Measurements from ENCODE around the gene DTNA. TPM values are rescaled to one million over a fixed set of nuclear protein-coding genes. Genes with fewer than 3 reads are reported as not detected.

Gene DTNA
- polyA plus RNA-seq, 1 donor (not counting 4 experiments of a cell fraction or from before 2014, with no cell fraction given), result 0.81 TPM

GRCh38 chr18:34808389-34808788 is 98.3 kb downstream of the DTNA start:
- no peaks in the 10 kb centered on the region for H3K36me3 ChIP-seq (ENCODE audit: control insufficient read depth in 2 of 2, extremely low read depth in 1 of 2, insufficient read depth in 2 of 2, low read length in 2 of 2)
- H3K9ac ChIP-seq (ENCODE audit: control insufficient read depth, extremely low read depth, insufficient read depth, low read length), result no peak overlapping the region
- H2AFZ ChIP-seq (ENCODE audit: control insufficient read depth, low read length), result no peak overlapping the region
- dilution Hi-C loops (cut with MboI; ENCODE audit: extremely low pct_ligation_motif_present, low sequenced_read_pairs), result no loop called here
- H3K4me2 ChIP-seq (ENCODE audit: control insufficient read depth, extremely low read depth, insufficient read depth, low read depth, low read length), result no peak overlapping the region
- H3K27ac ChIP-seq (ENCODE audit: control insufficient read depth, insufficient read depth, low read length), result no peak overlapping the region
- H4K20me1 ChIP-seq (ENCODE audit: control insufficient read depth, extremely low read depth, insufficient read depth, low read length), result no peaks in the 10 kb centered on the region
- H3K79me2 ChIP-seq (ENCODE audit: control insufficient read depth, insufficient read depth, low read length), result no peaks in the 10 kb centered on the region
- no peak overlapping the region for H3K4me3 ChIP-seq (ENCODE audit: control insufficient read depth in 2 of 3, extremely low read depth in 1 of 3, insufficient read depth in 2 of 3, low read depth in 1 of 3, low read length in 3 of 3)
- no peaks in the 10 kb centered on the region for H3K4me1 ChIP-seq (ENCODE audit: control insufficient read depth, extremely low read depth, insufficient read depth, low read length)
- TF ChIP-seq CTCF (optimal IDR thresholded peaks at IDR 0.05 in 1 of 3, IDR thresholded peaks at IDR 0.05 in 1 of 3, conservative IDR thresholded peaks at IDR 0.05 in 1 of 3; ENCODE audit: extremely low read depth in 1 of 3, insufficient read depth in 2 of 3, low read length in 3 of 3), result no peak
- TF ChIP-seq EZH2 (IDR thresholded peaks at IDR 0.05; ENCODE audit: low read length), result no peak
- FAIRE-seq (no peak), DNase-seq (ENCODE audit: low read depth, low spot score) (no peak)
- no peaks in the 10 kb centered on the region for H3K9me1 ChIP-seq (ENCODE audit: control insufficient read depth, extremely low read depth, insufficient read depth, low read length)
- no peaks in the 10 kb centered on the region for H3K9me3 ChIP-seq (ENCODE audit: control insufficient read depth, low read depth, low read length)
- H3K27me3 ChIP-seq (ENCODE audit: control insufficient read depth, extremely low read depth, insufficient read depth, low read length), result no peaks in the 10 kb centered on the region

- Histone ChIP-seq H3K9me3 (ENCODE audit: control insufficient read depth, low read depth, low read length) (no peaks in the 10 kb centered on the region), H3K27me3 (ENCODE audit: control insufficient read depth, extremely low read depth, insufficient read depth, low read length) (no peaks in the 10 kb centered on the region), H3K4me1 (ENCODE audit: control insufficient read depth, extremely low read depth, insufficient read depth, low read length) (no peaks in the 10 kb centered on the region), H3K9me1 (ENCODE audit: control insufficient read depth, extremely low read depth, insufficient read depth, low read length) (no peaks in the 10 kb centered on the region), H4K20me1 (ENCODE audit: control insufficient read depth, extremely low read depth, insufficient read depth, low read length) (no peaks in the 10 kb centered on the region), H3K4me2 (ENCODE audit: control insufficient read depth, extremely low read depth, insufficient read depth, low read depth, low read length) (no peak overlapping the region), H3K4me3 (ENCODE audit: control insufficient read depth in 2 of 3, extremely low read depth in 1 of 3, insufficient read depth in 2 of 3, low read depth in 1 of 3, low read length in 3 of 3) (no peak overlapping the region), H3K36me3 (ENCODE audit: control insufficient read depth in 2 of 2, extremely low read depth in 1 of 2, insufficient read depth in 2 of 2, low read length in 2 of 2) (no peaks in the 10 kb centered on the region), H2AFZ (ENCODE audit: control insufficient read depth, low read length) (no peak overlapping the region), H3K27ac (ENCODE audit: control insufficient read depth, insufficient read depth, low read length) (no peak overlapping the region), H3K9ac (ENCODE audit: control insufficient read depth, extremely low read depth, insufficient read depth, low read length) (no peak overlapping the region), H3K79me2 (ENCODE audit: control insufficient read depth, insufficient read depth, low read length) (no peaks in the 10 kb centered on the region)
- dilution Hi-C loops (cut with MboI; ENCODE audit: extremely low pct_ligation_motif_present, low sequenced_read_pairs), result no loop called here
- no peak for FAIRE-seq
- DNase-seq (ENCODE audit: low read depth, low spot score), result no peak
- TF ChIP-seq EZH2 (IDR thresholded peaks at IDR 0.05; ENCODE audit: low read length), result no peak
- peak; percentile 40 to 74 (median 54) for TF ChIP-seq CTCF (optimal IDR thresholded peaks at IDR 0.05 in 1 of 3, IDR thresholded peaks at IDR 0.05 in 1 of 3, conservative IDR thresholded peaks at IDR 0.05 in 1 of 3; ENCODE audit: extremely low read depth in 1 of 3, insufficient read depth in 2 of 3, low read length in 3 of 3)
These were observed 99.5 kb downstream of the DTNA start for GRCh38 chr18:34809451-34810072.
